IMR-90 (cell line): ENCODE data around the gene NAGPA.

Experiments
- BHLHE40 ChIP-seq: fragments of 150-350 bp; IDR thresholded peaks from 2 replicates; pipeline ENCODE4 v1.6.1; 2016; ENCODE audit warnings: mild to moderate bottlenecking, low read depth, low read length
- CEBPB ChIP-seq: IDR thresholded peaks from 2 replicates; pipeline ENCODE4 v1.6.1; 2012; ENCODE audit warnings: low read depth, low read length, improper control_type of control experiment
- CHD1 ChIP-seq: IDR thresholded peaks from 2 replicates; pipeline ENCODE4 v1.6.1; 2012; ENCODE audit warnings: low read depth, low read length, improper control_type of control experiment
- CTCF ChIP-seq: conservative IDR thresholded peaks from 2 replicates; pipeline ENCODE4 v1.5.1; 2012; ENCODE audit warnings: mild to moderate bottlenecking, low read depth, low read length, improper control_type of control experiment
- MAFK ChIP-seq: IDR thresholded peaks from 2 replicates; pipeline ENCODE4 v1.6.1; 2012; ENCODE audit warnings: low read depth, low read length, improper control_type of control experiment
- MAZ ChIP-seq: IDR thresholded peaks from 2 replicates; pipeline ENCODE4 v1.6.1; 2012; ENCODE audit warnings: low read depth, mild to moderate bottlenecking, low read length, improper control_type of control experiment, moderate library complexity, borderline replicate concordance
- NFE2L2 ChIP-seq: fragments of 150-350 bp; IDR thresholded peaks from 2 replicates; pipeline ENCODE4 v1.6.1; 2016; ENCODE audit warnings: low read depth, mild to moderate bottlenecking, low read length
- POLR2A ChIP-seq: IDR thresholded peaks from 2 replicates; pipeline ENCODE4 v1.6.1; 2012; ENCODE audit warnings: mild to moderate bottlenecking, low read depth, low read length
- RAD21 ChIP-seq: IDR thresholded peaks from 2 replicates; pipeline ENCODE4 v1.6.1; 2012; ENCODE audit warnings: low read length, improper control_type of control experiment
- RFX5 ChIP-seq: IDR thresholded peaks from 2 replicates; pipeline ENCODE4 v1.8.0; 2012; ENCODE audit warnings: low read depth, mild to moderate bottlenecking, low read length, moderate library complexity
- SMC3 ChIP-seq: fragments of 150-350 bp; IDR thresholded peaks from 2 replicates; pipeline ENCODE4 v1.6.1; 2016; ENCODE audit warnings: low read depth, mild to moderate bottlenecking, antibody characterized with exemption, low read length, moderate library complexity

DNA sequence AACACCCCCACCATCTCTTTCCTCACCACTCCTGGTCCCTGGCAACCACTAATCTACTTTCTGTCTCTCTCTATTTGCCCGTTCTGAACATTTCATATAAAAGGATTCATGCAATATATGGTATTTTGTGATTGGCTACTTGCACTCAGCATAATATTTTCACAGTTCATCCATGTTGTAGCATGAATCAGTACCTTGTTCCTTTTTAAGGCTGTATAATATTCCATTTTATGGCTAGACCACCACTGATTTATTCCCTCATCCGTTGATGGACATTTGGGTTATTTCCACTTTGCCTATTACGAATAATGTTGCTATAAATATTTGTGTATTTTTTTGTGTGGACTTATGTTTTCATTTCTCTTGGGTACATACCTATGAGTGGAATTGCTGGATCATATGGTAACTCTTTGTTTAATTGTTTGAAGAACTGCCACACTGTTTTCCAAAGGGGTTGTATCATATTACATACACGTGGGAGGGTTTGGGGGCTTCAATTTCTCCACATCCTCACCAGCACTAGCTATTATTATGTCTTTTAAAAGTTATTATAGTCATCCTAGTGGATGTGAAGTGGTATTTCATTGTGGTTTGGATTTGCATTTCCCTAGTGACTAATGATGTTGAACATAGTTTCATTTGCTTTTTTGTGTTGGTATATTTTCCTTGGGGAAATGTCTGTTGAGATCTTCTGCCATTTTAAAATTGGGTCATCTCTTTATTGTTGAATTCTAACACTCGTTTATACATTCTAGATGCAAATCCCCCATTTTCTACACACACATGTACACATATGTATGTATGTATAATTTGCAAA, 49.4 kb downstream of the NAGPA start:
- TF ChIP-seq CEBPB (no peak), CTCF (no peak), SMC3 (no peak), RAD21 (no peak), BHLHE40 (no peak), NFE2L2 (no peak), POLR2A (no peak), CHD1 (no peak), MAFK (no peak), RFX5 (peak; percentile 56; the same call in 1 of the 2 replicates), MAZ (no peak)
